ENCODE data around the gene PHLDB1. TPM values are rescaled to one million over a fixed set of nuclear protein-coding genes. Genes with fewer than 3 reads are reported as not detected.

Gene PHLDB1
- total RNA-seq, 2 experiments from 2014 or later: 1.7 to 2.7 TPM

GRCh38 chr11:118632577-118633318, 25.3 kb downstream of the PHLDB1 start:
- DNase-seq (no peak), ATAC-seq (no peak)
- Mint-ChIP-seq H3K9me3 (ENCODE audit: low read depth) (no peaks in the 10 kb centered on the region), H3K27ac (no peak overlapping the region), H3K4me3 (no peak overlapping the region), H3K36me3 (ENCODE audit: low read depth) (no peaks in the 10 kb centered on the region), H3K27me3 (no peaks in the 10 kb centered on the region), H3K4me1 (no peaks in the 10 kb centered on the region)
- ChIA-PET CTCF (interaction anchor here (0.8 kb wide), 1 partner anchor 16 kb away, joined by 4 read pairs; no protein-coding TSS in a partner anchor), POLR2A (interaction anchor here (0.6 kb wide), 1 partner anchor 41 kb away, joined by 3 read pairs; no protein-coding TSS in a partner anchor)
- intact Hi-C loops (cut with DNase I, micrococcal nuclease): no loop called here

GRCh38 chr11:118633319-118633690, 25.9 kb downstream of the PHLDB1 start:
- Mint-ChIP-seq H3K4me3 (no peak overlapping the region), H3K4me1 (no peaks in the 10 kb centered on the region), H3K9me3 (ENCODE audit: low read depth) (no peaks in the 10 kb centered on the region), H3K27me3 (no peaks in the 10 kb centered on the region), H3K36me3 (ENCODE audit: low read depth) (no peaks in the 10 kb centered on the region), H3K27ac (no peak overlapping the region)
- intact Hi-C loops (cut with DNase I, micrococcal nuclease): no loop called here
- ChIA-PET POLR2A (no interaction called here), CTCF (no interaction called here)
- ATAC-seq (no peak), DNase-seq (no peak)

- no peaks in the 10 kb centered on the region for H3K9me3 Mint-ChIP-seq (ENCODE audit: low read depth)
- DNase-seq: no peak
- H3K36me3 Mint-ChIP-seq (ENCODE audit: low read depth): no peaks in the 10 kb centered on the region
- H3K4me1 Mint-ChIP-seq: no peaks in the 10 kb centered on the region
- ChIA-PET CTCF (interaction anchor here (1.1 to 3.4 kb wide), 2 partner anchors 9 to 12 kb away, joined by 3 to 10 read pairs; no protein-coding TSS in a partner anchor), POLR2A (no interaction called here)
- intact Hi-C loops (cut with DNase I, micrococcal nuclease): no loop called here
- H3K27me3 Mint-ChIP-seq: no peaks in the 10 kb centered on the region
- peak; percentile 19 for ATAC-seq
- H3K4me3 Mint-ChIP-seq: no peak overlapping the region
- no peak overlapping the region for H3K27ac Mint-ChIP-seq
Observed at GRCh38 chr11:118633979-118634378, 26.6 kb downstream of the PHLDB1 start.

- DNase-seq (peak; percentile 41), ATAC-seq (peak; percentile 51)
- Mint-ChIP-seq H3K27me3 (no peaks in the 10 kb centered on the region), H3K4me3 (no peak overlapping the region), H3K27ac (no peak overlapping the region), H3K9me3 (ENCODE audit: low read depth) (no peaks in the 10 kb centered on the region), H3K4me1 (no peaks in the 10 kb centered on the region), H3K36me3 (ENCODE audit: low read depth) (no peaks in the 10 kb centered on the region)
- ChIA-PET CTCF (interaction anchor here (1.1 to 3.5 kb wide), 4 partner anchors 10 to 55 kb away, joined by 3 to 16 read pairs (median 8); no protein-coding TSS in a partner anchor), POLR2A (interaction anchor here (0.5 kb wide), 1 partner anchor 149 kb away, joined by 3 read pairs; no protein-coding TSS in a partner anchor)
- intact Hi-C loops (cut with DNase I, micrococcal nuclease): no loop called here
Observed at GRCh38 chr11:118634431-118635236, 27.2 kb downstream of the PHLDB1 start.

DNA sequence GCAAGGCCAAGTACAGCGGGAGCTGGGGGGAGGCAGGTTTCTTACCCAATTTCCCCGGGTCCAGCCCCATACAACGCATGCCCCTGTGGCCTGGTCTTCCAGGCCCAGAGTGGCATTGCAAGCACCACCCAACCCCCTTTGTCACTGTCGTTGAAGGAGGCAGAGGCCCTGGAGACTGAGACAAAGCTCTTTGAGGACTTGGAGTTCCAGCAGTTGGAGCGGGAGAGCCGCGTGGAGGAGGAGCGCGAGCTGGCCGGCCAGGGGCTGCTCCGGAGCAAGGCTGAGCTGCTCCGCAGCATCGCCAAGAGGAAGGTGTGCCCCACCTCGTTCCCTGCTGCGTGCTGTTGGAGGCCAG, 27.8 kb downstream of the PHLDB1 start:
- no peaks in the 10 kb centered on the region for H3K27me3 Mint-ChIP-seq
- DNase-seq (no peak), ATAC-seq (no peak)
- POLR2A ChIA-PET: interaction anchor here (0.5 kb wide), 1 partner anchor 148 kb away, joined by 3 read pairs; no protein-coding TSS in a partner anchor
- intact Hi-C loops (cut with DNase I, micrococcal nuclease): no loop called here
- H3K9me3 Mint-ChIP-seq (ENCODE audit: low read depth): no peaks in the 10 kb centered on the region
- CTCF ChIA-PET: interaction anchor here (1.1 to 3.5 kb wide), 5 partner anchors 10 to 55 kb away, joined by 5 to 16 read pairs (median 8); no protein-coding TSS in a partner anchor
- no peaks in the 10 kb centered on the region for H3K4me1 Mint-ChIP-seq
- no peak overlapping the region for H3K27ac Mint-ChIP-seq
- no peak overlapping the region for H3K4me3 Mint-ChIP-seq
- H3K36me3 Mint-ChIP-seq (ENCODE audit: low read depth): no peaks in the 10 kb centered on the region

DNA sequence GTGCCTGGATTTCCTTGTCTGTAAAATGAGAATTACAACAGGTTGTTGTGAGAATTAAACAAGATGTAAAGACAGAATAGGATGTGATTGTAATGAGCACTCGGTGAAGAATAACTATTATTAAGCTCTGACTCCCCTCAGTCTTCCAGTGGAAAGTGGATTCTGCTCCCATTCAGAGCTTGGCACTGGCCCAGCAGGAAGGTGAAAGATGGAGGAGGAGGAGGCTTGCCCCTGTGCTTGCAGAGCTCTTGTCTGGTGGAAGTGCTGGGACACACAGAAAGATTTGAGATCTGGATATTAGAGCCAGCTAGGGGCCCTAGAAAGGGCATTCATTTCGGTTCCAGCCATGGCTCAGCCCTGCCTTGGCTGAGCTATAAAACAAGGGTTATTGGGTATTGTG, 28.2 kb downstream of the PHLDB1 start:
- no peaks in the 10 kb centered on the region for H3K4me1 Mint-ChIP-seq
- H3K27ac Mint-ChIP-seq: no peak overlapping the region
- ChIA-PET POLR2A (no interaction called here), CTCF (interaction anchor here (0.6 to 3.5 kb wide), 8 partner anchors 11 to 54 kb away, joined by 4 to 16 read pairs (median 7); no protein-coding TSS in a partner anchor)
- no peaks in the 10 kb centered on the region for H3K36me3 Mint-ChIP-seq (ENCODE audit: low read depth)
- no peaks in the 10 kb centered on the region for H3K9me3 Mint-ChIP-seq (ENCODE audit: low read depth)
- no peak overlapping the region for H3K4me3 Mint-ChIP-seq
- no peak for DNase-seq
- ATAC-seq: no peak
- no peaks in the 10 kb centered on the region for H3K27me3 Mint-ChIP-seq
- intact Hi-C loops (cut with DNase I, micrococcal nuclease): no loop called here

GRCh38 chr11:118636569-118637290, 29.3 kb downstream of the PHLDB1 start:
- POLR2A ChIA-PET: no interaction called here
- CTCF ChIA-PET: interaction anchor here (0.6 to 3.5 kb wide), 10 partner anchors 12 to 465 kb away, joined by 3 to 16 read pairs (median 5); no protein-coding TSS in a partner anchor
- H3K9me3 Mint-ChIP-seq (ENCODE audit: low read depth): no peaks in the 10 kb centered on the region
- intact Hi-C loops (cut with DNase I, micrococcal nuclease): no loop called here
- no peak overlapping the region for H3K4me3 Mint-ChIP-seq
- H3K4me1 Mint-ChIP-seq: no peaks in the 10 kb centered on the region
- no peaks in the 10 kb centered on the region for H3K36me3 Mint-ChIP-seq (ENCODE audit: low read depth)
- no peak for DNase-seq
- H3K27ac Mint-ChIP-seq: no peak overlapping the region
- H3K27me3 Mint-ChIP-seq: no peaks in the 10 kb centered on the region
- no peak for ATAC-seq

- DNase-seq (no peak), ATAC-seq (no peak)
- ChIA-PET POLR2A (no interaction called here), CTCF (interaction anchor here (0.6 kb wide), 1 partner anchor 394 kb away, joined by 4 read pairs; no protein-coding TSS in a partner anchor)
- Mint-ChIP-seq H3K9me3 (ENCODE audit: low read depth) (no peaks in the 10 kb centered on the region), H3K4me3 (no peak overlapping the region), H3K4me1 (no peaks in the 10 kb centered on the region), H3K36me3 (ENCODE audit: low read depth) (no peaks in the 10 kb centered on the region), H3K27me3 (no peaks in the 10 kb centered on the region), H3K27ac (no peak overlapping the region)
- intact Hi-C loops (cut with DNase I, micrococcal nuclease): no loop called here
Observed at GRCh38 chr11:118638726-118639125, 31.3 kb downstream of the PHLDB1 start.

DNA sequence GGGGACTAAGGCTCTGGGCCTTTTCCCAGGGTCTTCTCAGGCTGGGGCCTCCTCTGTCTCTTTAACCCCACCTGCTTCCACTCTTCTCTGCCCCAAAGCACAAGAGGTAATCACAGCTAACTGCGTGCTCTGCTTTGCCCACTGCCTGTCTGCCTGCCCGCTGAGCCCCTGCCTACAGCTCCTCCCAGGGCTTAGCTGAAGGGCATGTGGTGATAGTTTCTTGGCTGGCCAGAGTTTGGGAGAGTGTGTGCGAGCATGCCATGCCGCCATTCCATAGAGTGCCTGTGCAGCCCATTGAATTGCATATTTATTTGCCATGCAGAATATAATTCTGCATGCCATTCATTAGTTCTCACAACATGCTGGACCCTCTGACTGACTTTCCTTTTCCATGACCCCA, 32.5 kb downstream of the PHLDB1 start:
- DNase-seq: no peak
- no peak overlapping the region for H3K4me3 Mint-ChIP-seq
- H3K27me3 Mint-ChIP-seq: no peaks in the 10 kb centered on the region
- POLR2A ChIA-PET: interaction anchor here (0.6 kb wide), 1 partner anchor 200 kb away, joined by 4 read pairs; no protein-coding TSS in a partner anchor
- H3K27ac Mint-ChIP-seq: no peak overlapping the region
- no peaks in the 10 kb centered on the region for H3K36me3 Mint-ChIP-seq (ENCODE audit: low read depth)
- ATAC-seq: no peak
- H3K9me3 Mint-ChIP-seq (ENCODE audit: low read depth): no peaks in the 10 kb centered on the region
- CTCF ChIA-PET: interaction anchor here (0.5 to 2.6 kb wide), 6 partner anchors 12 to 179 kb away, joined by 3 to 12 read pairs (median 4); no protein-coding TSS in a partner anchor
- intact Hi-C loops (cut with DNase I, micrococcal nuclease): no loop called here
- no peaks in the 10 kb centered on the region for H3K4me1 Mint-ChIP-seq

DNA sequence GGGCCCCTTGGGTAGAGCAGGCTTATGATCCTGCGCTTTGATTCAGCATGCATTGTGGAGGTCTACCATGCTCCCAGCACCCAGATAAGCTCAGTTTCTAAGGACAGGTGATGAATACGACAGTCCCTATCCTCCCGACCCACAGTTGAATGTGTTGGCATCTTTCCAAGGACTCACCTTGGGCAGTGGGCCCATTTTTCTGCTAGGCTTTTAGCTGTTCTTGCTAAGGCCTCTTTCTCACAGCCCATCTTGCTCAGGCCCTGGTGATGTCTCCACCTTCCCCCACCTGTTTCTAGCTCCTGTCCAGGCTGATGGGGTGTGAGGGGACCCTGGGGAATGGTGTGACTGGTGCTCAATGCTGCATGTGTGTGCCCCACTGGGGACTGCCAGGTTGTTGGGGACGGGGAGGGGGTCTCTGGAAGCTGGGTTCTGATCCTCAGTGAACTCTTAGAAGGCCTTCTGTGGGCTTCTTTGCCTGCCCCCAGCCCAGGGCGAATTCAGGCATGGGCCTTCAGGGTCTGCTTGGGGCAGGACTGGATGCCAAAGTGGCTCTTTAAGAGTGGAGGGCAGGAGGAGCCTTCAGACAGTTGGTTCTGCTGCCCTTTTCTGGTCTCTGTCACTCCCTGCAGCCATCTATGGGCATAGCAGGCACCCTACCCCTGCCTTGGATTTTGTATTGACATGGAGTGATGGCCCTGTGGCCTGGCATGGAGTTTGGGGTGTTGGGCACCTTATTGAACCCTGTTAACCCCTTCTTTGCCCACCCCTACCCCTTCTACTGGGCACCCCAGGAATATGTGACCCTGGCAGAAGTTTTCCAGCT, 33.1 kb downstream of the PHLDB1 start:
- ATAC-seq (no peak), DNase-seq (no peak)
- H3K27ac Mint-ChIP-seq: no peak overlapping the region
- no peaks in the 10 kb centered on the region for H3K27me3 Mint-ChIP-seq
- ChIA-PET POLR2A (interaction anchor here (0.6 kb wide), 1 partner anchor 201 kb away, joined by 4 read pairs; no protein-coding TSS in a partner anchor), CTCF (interaction anchor here (0.5 to 2.6 kb wide), 6 partner anchors 12 to 268 kb away, joined by 3 to 12 read pairs (median 4); no protein-coding TSS in a partner anchor)
- intact Hi-C loops (cut with DNase I, micrococcal nuclease): no loop called here
- no peak overlapping the region for H3K4me3 Mint-ChIP-seq
- H3K9me3 Mint-ChIP-seq (ENCODE audit: low read depth): no peaks in the 10 kb centered on the region
- H3K4me1 Mint-ChIP-seq: no peaks in the 10 kb centered on the region
- no peaks in the 10 kb centered on the region for H3K36me3 Mint-ChIP-seq (ENCODE audit: low read depth)

All from activated CD4-positive, alpha-beta T cell treated with anti-CD3 and anti-CD28 coated beads for 36 hours (primary cell).